DLD1 (cell line): ENCODE measurements around the gene POLR2E.

Experiments used
- in situ Hi-C: cut with HindIII; loops from 2 replicates; pipeline ENCODE4 v1.10.0; 2017; ENCODE audit warnings: low sequenced_read_pairs

The POLR2E gene

GRCh38 chr19:1111641-1112267 lies 16.6 kb upstream of the POLR2E start:
- in situ Hi-C loops, result no loop called here

GRCh38 chr19:1110809-1111640 lies 15.8 kb upstream of the POLR2E start:
- in situ Hi-C loops, result no loop called here

GRCh38 chr19:1109697-1110671 lies 14.8 kb upstream of the POLR2E start:
- in situ Hi-C loops, result no loop called here

GRCh38 chr19:1109032-1109551 lies 13.9 kb upstream of the POLR2E start:
- in situ Hi-C loops, result no loop called here

- in situ Hi-C loops, result no loop called here
These were observed 13.3 kb upstream of the POLR2E start for GRCh38 chr19:1108291-1109031.

- in situ Hi-C loops, result no loop called here
These were observed 12.6 kb upstream of the POLR2E start for GRCh38 chr19:1107661-1108261.

GRCh38 chr19:1106841-1107660 lies 11.9 kb upstream of the POLR2E start:
- in situ Hi-C loops, result no loop called here

- in situ Hi-C loops, result no loop called here
These were observed 11.0 kb upstream of the POLR2E start for GRCh38 chr19:1105873-1106840.

GRCh38 chr19:1105008-1105872 lies 10.1 kb upstream of the POLR2E start:
- in situ Hi-C loops, result no loop called here

- in situ Hi-C loops, result no loop called here
These were observed 9.3 kb upstream of the POLR2E start for GRCh38 chr19:1104311-1105007.

- in situ Hi-C loops, result no loop called here
These were observed 8.6 kb upstream of the POLR2E start, which contains the start of gene GPX4 for GRCh38 chr19:1103708-1104310. GPX4 (plus strand) TSS chr19:1103994; CDS start chr19:1104044, 50 bp downstream.

GRCh38 chr19:1103132-1103707 lies 8.0 kb upstream of the POLR2E start:
- in situ Hi-C loops, result no loop called here

GRCh38 chr19:1102407-1103131 lies 7.4 kb upstream of the POLR2E start:
- in situ Hi-C loops, result no loop called here

- in situ Hi-C loops, result no loop called here
These were observed 6.1 kb upstream of the POLR2E start for GRCh38 chr19:1101337-1101698.
